Measurements from ENCODE around the gene CCNE1. TPM values are rescaled to one million over a fixed set of nuclear protein-coding genes. Genes with fewer than 3 reads are reported as not detected.

Gene CCNE1
- total and polyA plus RNA-seq, 10 of the 15 experiments (the other 5 are each of a cell fraction or from before 2014, with no cell fraction given), result 6.3 to 44.2 (median 35.8) TPM

DNA sequence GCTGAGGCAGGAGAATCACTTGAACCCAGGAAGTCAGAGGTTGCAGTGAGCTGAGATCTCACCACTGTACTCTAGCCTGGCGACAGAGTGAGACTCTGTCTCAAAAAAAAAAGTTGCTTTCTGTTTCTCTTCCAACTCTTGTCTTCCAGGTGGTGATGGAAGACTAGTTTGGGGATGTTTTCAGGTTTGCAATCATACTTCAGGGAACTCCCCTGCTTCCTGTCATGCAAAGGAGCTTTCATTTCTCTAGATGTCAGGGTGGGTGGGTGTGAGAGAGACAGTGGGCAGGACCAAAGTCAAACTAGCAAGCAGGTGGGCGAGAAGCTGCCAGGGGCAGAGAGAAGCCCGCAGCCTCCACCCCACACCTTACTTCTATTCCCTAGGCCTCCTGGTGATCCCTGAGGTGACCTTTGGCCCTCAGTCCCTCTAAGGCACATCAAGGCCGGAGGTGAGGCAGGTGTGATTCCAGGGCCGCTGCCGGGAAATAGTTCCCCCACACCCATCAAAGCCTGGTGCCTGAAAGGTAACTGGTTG is 25.7 kb downstream of the CCNE1 start (continued):
- TF ChIP-seq ZNF622 (IDR thresholded peaks at IDR 0.05) (no peak), SRF (IDR thresholded peaks at IDR 0.05; ENCODE audit: low read depth in 2 of 2, low read length in 2 of 2) (no peak), PKNOX1 (IDR thresholded peaks at IDR 0.05) (peak; percentile 77), YY1 (IDR thresholded peaks at IDR 0.05; ENCODE audit: low read depth, low read length) (no peak), KDM1A (IDR thresholded peaks at IDR 0.05; ENCODE audit: borderline replicate concordance) (no peak), HCFC1 (IDR thresholded peaks at IDR 0.05; ENCODE audit: low read length) (no peak), CBX3 (IDR thresholded peaks at IDR 0.05; ENCODE audit: borderline replicate concordance, low read depth) (no peak), HDAC2 (IDR thresholded peaks at IDR 0.05) (no peak), RB1 (IDR thresholded peaks at IDR 0.05; ENCODE audit: borderline replicate concordance) (no peak), CHD2 (IDR thresholded peaks at IDR 0.05; ENCODE audit: borderline replicate concordance, low read depth, low read length) (no peak), NFXL1 (IDR thresholded peaks at IDR 0.05; ENCODE audit: borderline replicate concordance) (no peak), MYB (IDR thresholded peaks at IDR 0.05; ENCODE audit: borderline replicate concordance, low read depth, low read length) (no peak), MEF2B (IDR thresholded peaks at IDR 0.05; ENCODE audit: partially characterized antibody, poor library complexity, severe bottlenecking) (no peak), SP1 (IDR thresholded peaks at IDR 0.05; ENCODE audit: low read depth, low read length) (peak; percentile 43)
- TF ChIP-seq, protein P1, sequence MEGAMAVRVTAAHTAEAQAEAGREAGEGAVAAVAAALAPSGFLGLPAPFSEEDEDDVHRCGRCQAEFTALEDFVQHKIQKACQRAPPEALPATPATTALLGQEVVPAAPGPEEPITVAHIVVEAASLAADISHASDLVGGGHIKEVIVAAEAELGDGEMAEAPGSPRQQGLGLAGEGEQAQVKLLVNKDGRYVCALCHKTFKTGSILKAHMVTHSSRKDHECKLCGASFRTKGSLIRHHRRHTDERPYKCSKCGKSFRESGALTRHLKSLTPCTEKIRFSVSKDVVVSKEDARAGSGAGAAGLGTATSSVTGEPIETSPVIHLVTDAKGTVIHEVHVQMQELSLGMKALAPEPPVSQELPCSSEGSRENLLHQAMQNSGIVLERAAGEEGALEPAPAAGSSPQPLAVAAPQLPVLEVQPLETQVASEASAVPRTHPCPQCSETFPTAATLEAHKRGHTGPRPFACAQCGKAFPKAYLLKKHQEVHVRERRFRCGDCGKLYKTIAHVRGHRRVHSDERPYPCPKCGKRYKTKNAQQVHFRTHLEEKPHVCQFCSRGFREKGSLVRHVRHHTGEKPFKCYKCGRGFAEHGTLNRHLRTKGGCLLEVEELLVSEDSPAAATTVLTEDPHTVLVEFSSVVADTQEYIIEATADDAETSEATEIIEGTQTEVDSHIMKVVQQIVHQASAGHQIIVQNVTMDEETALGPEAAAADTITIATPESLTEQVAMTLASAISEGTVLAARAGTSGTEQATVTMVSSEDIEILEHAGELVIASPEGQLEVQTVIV (IDR thresholded peaks at IDR 0.05; ENCODE audit: borderline replicate concordance, partially characterized antibody), result no peak
